PC-3 (cell line): ENCODE data around the gene TPRG1.

Source experiments
- CTCF ChIP-seq: fragments of 300-600 bp; sonication (generic); conservative IDR thresholded peaks from 2 replicates; pipeline ENCODE4 v1.5.1; 2017; ENCODE audit warnings: antibody characterized with exemption, low read depth, mild to moderate bottlenecking, low read length
- EZH2 ChIP-seq: fragments of 300-600 bp; sonication (generic); IDR thresholded peaks from one replicate; pipeline ENCODE4 v1.6.1; 2017; ENCODE audit warnings: antibody characterized with exemption, mild to moderate bottlenecking, low read length; ENCODE audit not compliant: unreplicated experiment

GRCh38 chr3:189307963-189308362 is 136.2 kb downstream of the TPRG1 start:
- TF ChIP-seq CTCF (no peak), EZH2 (no peak)
